Astrocyte (in vitro differentiated cells and primary cell): ENCODE results near the gene GRAP.

Source experiments
- EZH2 ChIP-seq: IDR thresholded peaks from 2 replicates; pipeline ENCODE4 v1.6.1; 2012; ENCODE audit warnings: mild to moderate bottlenecking, low read length, inconsistent platforms; ENCODE audit not compliant: insufficient read depth
- TF ChIP-seq, protein P1 (sequence below): IDR thresholded peaks from 2 replicates; pipeline ENCODE4 v1.5.1; 2011; ENCODE audit warnings: low read depth, mild to moderate bottlenecking, inconsistent platforms, low read length, moderate library complexity; ENCODE audit not compliant: insufficient read depth

DNA sequence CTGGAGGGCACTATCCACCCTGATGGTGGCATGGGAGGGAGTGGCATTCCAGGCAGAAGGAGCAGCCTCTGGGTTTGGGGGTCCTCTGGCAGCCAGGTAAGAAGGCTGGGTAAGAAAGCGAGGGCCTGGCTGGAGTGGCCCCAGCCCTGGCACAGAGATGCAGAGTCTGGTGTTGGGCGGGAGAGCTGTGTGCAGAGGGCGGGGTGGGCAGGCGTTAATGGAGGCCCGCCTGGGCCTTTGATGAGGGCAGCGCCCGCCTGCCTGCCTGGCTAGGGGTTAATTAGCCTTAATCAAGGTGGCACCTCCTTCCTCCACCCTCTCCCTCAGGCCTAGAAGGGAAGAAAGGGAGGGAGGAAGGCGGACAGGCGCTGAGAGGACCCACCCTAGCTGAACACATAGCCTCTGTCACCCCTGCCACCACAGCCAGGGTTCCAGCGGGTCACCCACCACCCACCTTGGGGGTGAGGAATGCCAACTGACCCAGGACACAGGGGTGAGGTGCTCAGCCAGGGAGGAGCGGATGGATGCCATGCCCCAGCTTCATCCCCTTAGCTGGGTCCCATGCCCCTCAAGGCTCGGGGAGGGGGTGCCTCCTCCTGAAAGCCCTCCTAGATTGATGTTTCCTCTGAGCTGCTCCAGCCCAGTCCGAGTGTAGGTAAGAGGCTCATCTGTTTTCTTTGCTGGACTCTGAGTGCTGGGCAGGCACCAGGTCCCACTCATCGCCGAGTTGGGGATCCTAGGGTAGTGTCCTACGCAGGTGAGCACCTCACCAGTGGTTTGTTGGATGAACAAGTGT lies 28.8 kb downstream of the GRAP start:
- TF ChIP-seq, protein P1, sequence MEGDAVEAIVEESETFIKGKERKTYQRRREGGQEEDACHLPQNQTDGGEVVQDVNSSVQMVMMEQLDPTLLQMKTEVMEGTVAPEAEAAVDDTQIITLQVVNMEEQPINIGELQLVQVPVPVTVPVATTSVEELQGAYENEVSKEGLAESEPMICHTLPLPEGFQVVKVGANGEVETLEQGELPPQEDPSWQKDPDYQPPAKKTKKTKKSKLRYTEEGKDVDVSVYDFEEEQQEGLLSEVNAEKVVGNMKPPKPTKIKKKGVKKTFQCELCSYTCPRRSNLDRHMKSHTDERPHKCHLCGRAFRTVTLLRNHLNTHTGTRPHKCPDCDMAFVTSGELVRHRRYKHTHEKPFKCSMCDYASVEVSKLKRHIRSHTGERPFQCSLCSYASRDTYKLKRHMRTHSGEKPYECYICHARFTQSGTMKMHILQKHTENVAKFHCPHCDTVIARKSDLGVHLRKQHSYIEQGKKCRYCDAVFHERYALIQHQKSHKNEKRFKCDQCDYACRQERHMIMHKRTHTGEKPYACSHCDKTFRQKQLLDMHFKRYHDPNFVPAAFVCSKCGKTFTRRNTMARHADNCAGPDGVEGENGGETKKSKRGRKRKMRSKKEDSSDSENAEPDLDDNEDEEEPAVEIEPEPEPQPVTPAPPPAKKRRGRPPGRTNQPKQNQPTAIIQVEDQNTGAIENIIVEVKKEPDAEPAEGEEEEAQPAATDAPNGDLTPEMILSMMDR, result no peak
- no peak for TF ChIP-seq EZH2
